ENCODE results near the gene TPCN1.

- TF ChIP-seq CTCF (conservative IDR thresholded peaks at IDR 0.05; ENCODE audit: low read depth, low read length) (peak; percentile 48; the same call in 1 of the 2 replicates), EZH2phosphoT487 (IDR thresholded peaks at IDR 0.05; ENCODE audit: borderline replicate concordance, low read length) (no peak), EZH2 (IDR thresholded peaks at IDR 0.05; ENCODE audit: low read length, unreplicated experiment) (no peak)
These were observed 94.9 kb downstream of the TPCN1 start for GRCh38 chr12:113316155-113316554.

Measured in PC-3 (cell line).